ENCODE data around the gene PXT1.

DNA sequence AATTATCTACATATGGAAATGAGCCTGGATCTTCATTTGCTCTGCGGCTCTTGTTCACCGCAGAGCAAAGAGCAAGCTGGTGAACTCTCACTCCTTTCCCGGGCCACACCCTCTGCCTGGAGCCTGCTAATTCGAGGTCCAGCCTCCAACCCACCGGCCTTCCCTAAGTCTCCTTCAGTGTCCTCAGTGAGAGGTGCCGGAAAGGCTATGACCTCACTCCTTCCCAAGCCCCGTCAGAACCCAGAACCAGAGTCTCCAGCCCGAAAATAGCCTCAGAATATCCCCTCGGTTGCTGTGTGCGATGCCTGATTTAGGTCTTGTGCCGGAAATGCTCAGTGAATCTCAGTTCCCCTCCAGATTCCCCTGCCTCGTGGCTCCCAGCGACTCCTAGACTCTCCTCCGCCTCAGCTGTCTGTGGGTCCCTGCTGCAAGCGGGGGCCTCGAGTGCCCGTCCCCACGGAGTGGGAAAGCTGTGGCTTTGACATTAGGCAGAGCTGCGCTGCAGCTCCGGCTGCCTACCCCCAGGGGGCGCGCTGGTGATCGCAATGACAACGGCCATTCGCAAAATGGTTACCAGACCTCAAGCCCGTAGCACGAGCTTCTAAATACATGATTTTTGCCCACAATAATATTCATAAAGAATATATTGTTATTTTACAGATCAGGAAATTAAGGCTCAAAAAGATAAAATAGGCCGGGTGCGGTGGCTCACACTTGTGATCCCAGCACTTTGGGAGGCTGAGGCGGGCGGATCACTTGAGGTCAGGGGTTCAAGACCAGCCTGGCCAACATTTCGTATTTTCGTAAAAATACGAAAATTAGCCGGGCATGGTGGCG, 101.8 kb downstream of the PXT1 start:
- TF ChIP-seq, protein P1, sequence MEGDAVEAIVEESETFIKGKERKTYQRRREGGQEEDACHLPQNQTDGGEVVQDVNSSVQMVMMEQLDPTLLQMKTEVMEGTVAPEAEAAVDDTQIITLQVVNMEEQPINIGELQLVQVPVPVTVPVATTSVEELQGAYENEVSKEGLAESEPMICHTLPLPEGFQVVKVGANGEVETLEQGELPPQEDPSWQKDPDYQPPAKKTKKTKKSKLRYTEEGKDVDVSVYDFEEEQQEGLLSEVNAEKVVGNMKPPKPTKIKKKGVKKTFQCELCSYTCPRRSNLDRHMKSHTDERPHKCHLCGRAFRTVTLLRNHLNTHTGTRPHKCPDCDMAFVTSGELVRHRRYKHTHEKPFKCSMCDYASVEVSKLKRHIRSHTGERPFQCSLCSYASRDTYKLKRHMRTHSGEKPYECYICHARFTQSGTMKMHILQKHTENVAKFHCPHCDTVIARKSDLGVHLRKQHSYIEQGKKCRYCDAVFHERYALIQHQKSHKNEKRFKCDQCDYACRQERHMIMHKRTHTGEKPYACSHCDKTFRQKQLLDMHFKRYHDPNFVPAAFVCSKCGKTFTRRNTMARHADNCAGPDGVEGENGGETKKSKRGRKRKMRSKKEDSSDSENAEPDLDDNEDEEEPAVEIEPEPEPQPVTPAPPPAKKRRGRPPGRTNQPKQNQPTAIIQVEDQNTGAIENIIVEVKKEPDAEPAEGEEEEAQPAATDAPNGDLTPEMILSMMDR (IDR thresholded peaks at IDR 0.05): peak; percentile 98
- TF ChIP-seq EZH2 (IDR thresholded peaks at IDR 0.05) (peak; percentile 39), EZH2phosphoT487 (IDR thresholded peaks at IDR 0.05) (no peak)

Measured in neural progenitor cell (in vitro differentiated cells).